ENCODE results near the gene GRID1.
A peak's percentile ranks its signal among the peaks of the same experiment; 100 is the strongest.

Gene GRID1

GRCh38 chr10:86152911-86153310, 213.7 kb downstream of the GRID1 start:
- H3K36me3 Mint-ChIP-seq = no peaks in the 10 kb centered on the region
- H3K9me3 Mint-ChIP-seq = no peaks in the 10 kb centered on the region
- no peak overlapping the region for H3K27ac Mint-ChIP-seq

GRCh38 chr10:86152354-86152753, 214.2 kb downstream of the GRID1 start:
- Mint-ChIP-seq H3K4me3 (no peak overlapping the region), H3K36me3 (no peaks in the 10 kb centered on the region), H3K27me3 (peaks cover 9 to 15% of the 10 kb centered on the region in 2 donors), H3K9me3 (no peaks in the 10 kb centered on the region), H3K4me1 (no peaks in the 10 kb centered on the region), H3K27ac (no peak overlapping the region)
- DNase-seq (no peak), ATAC-seq (replicated peaks) (no peak)

More at GRCh38 chr10:86152911-86153310, 213.7 kb downstream of the GRID1 start:
- no peak overlapping the region for H3K4me3 Mint-ChIP-seq
- no peaks in the 10 kb centered on the region for H3K4me1 Mint-ChIP-seq
- H3K27me3 Mint-ChIP-seq = peaks cover 9 to 15% of the 10 kb centered on the region in 2 donors
- DNase-seq (no peak), ATAC-seq (replicated peaks) (no peak)

DNA sequence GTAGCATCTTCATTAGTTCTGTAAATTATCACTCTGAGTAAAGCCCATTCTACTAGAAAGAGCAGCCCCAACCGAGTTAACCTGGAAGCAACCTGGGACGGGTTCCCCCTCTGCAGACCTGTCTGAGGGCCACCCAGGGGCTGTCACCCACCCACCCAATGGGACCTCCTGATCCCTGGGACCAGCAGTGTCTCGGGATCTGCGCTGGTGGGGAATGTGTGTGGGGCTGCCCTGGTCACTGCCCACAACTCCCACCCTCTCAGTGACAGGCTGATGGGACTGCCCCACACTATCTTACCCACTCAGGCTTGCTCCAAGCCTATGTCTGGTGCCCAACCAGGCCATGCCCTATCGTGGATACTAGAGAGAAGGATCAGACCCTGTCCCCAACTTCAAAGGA, 215.0 kb downstream of the GRID1 start:
- DNase-seq (no peak), ATAC-seq (replicated peaks) (no peak)
- no peaks in the 10 kb centered on the region for H3K36me3 Mint-ChIP-seq
- no peak overlapping the region for H3K4me3 Mint-ChIP-seq
- H3K4me1 Mint-ChIP-seq = no peaks in the 10 kb centered on the region
- H3K27me3 Mint-ChIP-seq = peaks cover 5 to 15% of the 10 kb centered on the region in 2 donors
- no peak overlapping the region for H3K27ac Mint-ChIP-seq
- H3K9me3 Mint-ChIP-seq = no peaks in the 10 kb centered on the region

- H3K27me3 Mint-ChIP-seq = peaks cover 4 to 6% of the 10 kb centered on the region in 2 donors
- H3K36me3 Mint-ChIP-seq = no peaks in the 10 kb centered on the region
- no peak overlapping the region for H3K27ac Mint-ChIP-seq
- ATAC-seq (replicated peaks) (no peak), DNase-seq (no peak)
- H3K4me3 Mint-ChIP-seq = no peak overlapping the region
- H3K4me1 Mint-ChIP-seq = no peaks in the 10 kb centered on the region
- no peaks in the 10 kb centered on the region for H3K9me3 Mint-ChIP-seq
Observed at GRCh38 chr10:86149257-86149656, 217.3 kb downstream of the GRID1 start.

GRCh38 chr10:86148117-86148516, 218.5 kb downstream of the GRID1 start:
- Mint-ChIP-seq H3K4me3 (no peak overlapping the region), H3K27me3 (peaks cover 4 to 6% of the 10 kb centered on the region in 2 donors), H3K27ac (no peak overlapping the region), H3K9me3 (no peaks in the 10 kb centered on the region), H3K36me3 (no peaks in the 10 kb centered on the region), H3K4me1 (no peaks in the 10 kb centered on the region)
- ATAC-seq (replicated peaks) = no peak
- DNase-seq = no peak

DNA sequence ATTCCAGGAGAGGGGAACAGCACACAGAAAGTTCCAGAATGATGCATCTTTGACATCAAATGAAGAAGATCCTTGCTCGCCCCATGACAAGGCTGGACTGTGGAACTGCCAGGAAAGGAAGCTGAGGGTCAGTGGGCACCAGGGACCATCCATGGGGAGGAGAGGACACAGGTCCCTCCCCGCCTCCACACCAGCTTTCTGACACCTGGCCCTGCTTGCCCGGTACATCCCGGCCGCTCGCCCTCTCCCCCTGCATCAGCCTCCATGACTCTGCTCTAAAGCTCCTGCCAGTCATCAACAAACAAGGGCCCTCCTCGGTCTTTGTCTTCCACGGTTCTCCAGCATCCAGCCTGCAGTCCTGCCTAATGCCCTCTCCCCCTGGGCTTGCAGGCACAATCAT, 222.3 kb downstream of the GRID1 start:
- DNase-seq (no peak), ATAC-seq (replicated peaks) (no peak)
- Mint-ChIP-seq H3K9me3 (no peaks in the 10 kb centered on the region), H3K36me3 (no peaks in the 10 kb centered on the region), H3K4me3 (no peak overlapping the region), H3K4me1 (peaks cover 0 to 7% of the 10 kb centered on the region in 2 donors), H3K27me3 (peaks cover 2 to 18% of the 10 kb centered on the region in 2 donors), H3K27ac (no peak overlapping the region)

GRCh38 chr10:86141896-86142295, 224.7 kb downstream of the GRID1 start:
- Mint-ChIP-seq H3K4me1 (peaks cover 0 to 7% of the 10 kb centered on the region in 2 donors), H3K9me3 (no peaks in the 10 kb centered on the region), H3K27me3 (peaks cover 4 to 22% of the 10 kb centered on the region in 2 donors), H3K4me3 (no peak overlapping the region), H3K27ac (no peak overlapping the region), H3K36me3 (no peaks in the 10 kb centered on the region)
- DNase-seq = no peak
- no peak for ATAC-seq (replicated peaks)

GRCh38 chr10:86139066-86139657, 227.4 kb downstream of the GRID1 start:
- no peaks in the 10 kb centered on the region for H3K9me3 Mint-ChIP-seq
- H3K4me1 Mint-ChIP-seq = peaks cover 0 to 7% of the 10 kb centered on the region in 2 donors
- H3K36me3 Mint-ChIP-seq = no peaks in the 10 kb centered on the region
- ATAC-seq (replicated peaks) (peak in 1 of 2 donors; percentile 44), DNase-seq (no peak)
- H3K27ac Mint-ChIP-seq = no peak overlapping the region
- H3K27me3 Mint-ChIP-seq = peaks cover 4 to 22% of the 10 kb centered on the region in 2 donors
- no peak overlapping the region for H3K4me3 Mint-ChIP-seq

DNA sequence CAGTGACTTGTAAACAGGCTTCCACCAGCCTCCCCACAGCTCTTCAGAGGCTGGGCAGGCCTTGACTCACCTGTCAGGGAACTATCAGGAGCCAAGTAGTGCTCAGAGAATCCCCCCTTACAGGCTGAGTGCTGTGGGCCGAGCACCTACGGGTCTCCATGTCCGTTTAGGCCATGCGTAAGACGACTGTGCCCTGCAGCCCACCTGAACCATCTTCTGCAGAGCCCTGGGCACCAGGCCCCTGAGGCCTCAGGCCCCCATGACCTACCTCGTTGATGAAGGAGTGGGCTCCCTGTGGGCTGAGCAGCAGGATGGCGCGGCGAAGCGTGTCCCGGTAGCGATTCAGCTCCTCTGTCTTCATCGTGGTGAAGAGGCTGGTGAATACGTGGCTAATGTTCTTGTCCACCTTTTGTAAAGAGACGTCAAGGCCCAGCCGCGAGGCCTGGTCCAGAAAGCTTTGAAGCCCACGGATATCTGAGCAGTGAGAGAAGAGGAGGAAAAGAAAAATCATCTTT, 228.0 kb downstream of the GRID1 start:
- H3K9me3 Mint-ChIP-seq = no peaks in the 10 kb centered on the region

GRCh38 chr10:86137561-86137960, 229.0 kb downstream of the GRID1 start:
- ATAC-seq (replicated peaks) (no peak), DNase-seq (no peak)
- no peak overlapping the region for H3K4me3 Mint-ChIP-seq
- peaks cover 4 to 22% of the 10 kb centered on the region in 2 donors for H3K27me3 Mint-ChIP-seq
- H3K4me1 Mint-ChIP-seq = peaks cover 0 to 7% of the 10 kb centered on the region in 2 donors
- no peak overlapping the region for H3K27ac Mint-ChIP-seq
- no peaks in the 10 kb centered on the region for H3K36me3 Mint-ChIP-seq
- H3K9me3 Mint-ChIP-seq = no peaks in the 10 kb centered on the region

More for the DNA sequence above, 228.0 kb downstream of the GRID1 start:
- Mint-ChIP-seq H3K4me3 (no peak overlapping the region), H3K27ac (no peak overlapping the region), H3K4me1 (peaks cover 0 to 7% of the 10 kb centered on the region in 2 donors), H3K36me3 (no peaks in the 10 kb centered on the region), H3K27me3 (peaks cover 4 to 22% of the 10 kb centered on the region in 2 donors)
- ATAC-seq (replicated peaks) (no peak), DNase-seq (no peak)

DNA sequence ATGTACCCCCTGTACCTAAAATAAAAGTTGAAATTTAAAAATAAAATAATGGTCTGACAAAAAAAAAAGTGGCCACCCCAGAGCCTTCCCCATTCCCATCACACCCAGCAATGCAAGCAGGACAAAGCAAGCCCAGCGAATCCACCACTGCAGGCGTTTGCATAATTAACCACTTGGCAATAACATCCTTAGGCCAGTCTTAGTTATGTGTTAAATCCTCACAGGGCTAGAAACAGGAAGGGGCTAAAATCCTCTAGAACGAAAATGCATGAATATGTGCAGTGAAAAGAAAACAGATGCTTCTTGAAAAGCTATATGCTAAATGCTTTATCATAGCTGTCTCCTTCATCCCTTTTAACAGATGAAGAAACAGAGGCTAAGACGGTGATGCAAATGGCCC, 229.7 kb downstream of the GRID1 start:
- peaks cover 4 to 22% of the 10 kb centered on the region in 2 donors for H3K27me3 Mint-ChIP-seq
- H3K27ac Mint-ChIP-seq = no peak overlapping the region
- DNase-seq = no peak
- H3K4me3 Mint-ChIP-seq = no peak overlapping the region
- no peak for ATAC-seq (replicated peaks)
- H3K9me3 Mint-ChIP-seq = no peaks in the 10 kb centered on the region
- no peaks in the 10 kb centered on the region for H3K36me3 Mint-ChIP-seq
- H3K4me1 Mint-ChIP-seq = peaks cover 0 to 7% of the 10 kb centered on the region in 2 donors

DNA sequence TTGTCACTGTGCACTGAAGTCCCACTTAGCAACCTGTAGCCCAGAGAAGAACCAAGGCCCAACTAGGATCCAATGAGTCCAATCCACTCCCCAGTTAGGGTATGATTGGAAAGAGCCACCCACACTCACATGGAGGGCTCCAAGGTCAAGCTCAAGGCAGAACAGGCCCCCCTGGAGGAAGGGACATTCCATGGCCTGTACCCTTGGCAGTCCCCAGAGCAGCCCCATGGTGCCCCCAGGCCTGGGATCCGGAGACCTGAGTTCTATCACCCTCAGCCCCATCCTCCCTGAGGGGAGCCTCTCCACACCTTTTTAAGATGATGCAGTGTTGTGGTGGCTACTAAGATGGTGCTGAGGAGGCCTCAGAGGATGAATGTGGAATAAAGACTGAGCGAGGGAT, 231.4 kb downstream of the GRID1 start:
- Mint-ChIP-seq H3K27me3 (peaks cover 8 to 17% of the 10 kb centered on the region in 2 donors), H3K4me1 (peaks cover 0 to 3% of the 10 kb centered on the region in 2 donors)
- no peak for ATAC-seq (replicated peaks)

GRCh38 chr10:86130737-86131475, 235.7 kb downstream of the GRID1 start:
- Mint-ChIP-seq H3K27ac (no peak overlapping the region), H3K36me3 (no peaks in the 10 kb centered on the region)

More for the DNA sequence above, 231.4 kb downstream of the GRID1 start:
- Mint-ChIP-seq H3K27ac (no peak overlapping the region), H3K4me3 (no peak overlapping the region), H3K9me3 (no peaks in the 10 kb centered on the region), H3K36me3 (no peaks in the 10 kb centered on the region)
- DNase-seq = no peak

GRCh38 chr10:86130041-86130440, 236.6 kb downstream of the GRID1 start:
- no peaks in the 10 kb centered on the region for H3K4me1 Mint-ChIP-seq
- H3K9me3 Mint-ChIP-seq = no peaks in the 10 kb centered on the region
- ATAC-seq (replicated peaks) (no peak), DNase-seq (no peak)
- H3K27me3 Mint-ChIP-seq = peaks cover 25 to 35% of the 10 kb centered on the region in 2 donors
- no peaks in the 10 kb centered on the region for H3K36me3 Mint-ChIP-seq
- no peak overlapping the region for H3K27ac Mint-ChIP-seq
- H3K4me3 Mint-ChIP-seq = no peak overlapping the region

More at GRCh38 chr10:86130737-86131475, 235.7 kb downstream of the GRID1 start:
- Mint-ChIP-seq H3K4me3 (no peak overlapping the region), H3K9me3 (no peaks in the 10 kb centered on the region), H3K27me3 (peaks cover 25 to 35% of the 10 kb centered on the region in 2 donors), H3K4me1 (no peaks in the 10 kb centered on the region)
- ATAC-seq (replicated peaks) (no peak), DNase-seq (no peak)

- Mint-ChIP-seq H3K4me1 (no peaks in the 10 kb centered on the region), H3K36me3 (no peaks in the 10 kb centered on the region), H3K27ac (no peak overlapping the region), H3K9me3 (no peaks in the 10 kb centered on the region), H3K27me3 (peaks cover 31 to 42% of the 10 kb centered on the region in 2 donors), H3K4me3 (no peak overlapping the region)
- no peak for ATAC-seq (replicated peaks)
- no peak for DNase-seq
Observed at GRCh38 chr10:86128360-86128759, 238.2 kb downstream of the GRID1 start.
